WI38 (cell line): ENCODE measurements around the gene CLIC3.

Experiments
- H3K4me3 ChIP-seq: 2 replicates; pipeline ENCODE4 v1.5.1; 2011; ENCODE audit warnings: low read depth, mild to moderate bottlenecking, control low read depth, low read length
- CTCF ChIP-seq: IDR thresholded peaks from 2 replicates; pipeline ENCODE4 v1.5.1; 2012; ENCODE audit warnings: low read depth, mild to moderate bottlenecking, control low read depth, low read length

Gene CLIC3

DNA sequence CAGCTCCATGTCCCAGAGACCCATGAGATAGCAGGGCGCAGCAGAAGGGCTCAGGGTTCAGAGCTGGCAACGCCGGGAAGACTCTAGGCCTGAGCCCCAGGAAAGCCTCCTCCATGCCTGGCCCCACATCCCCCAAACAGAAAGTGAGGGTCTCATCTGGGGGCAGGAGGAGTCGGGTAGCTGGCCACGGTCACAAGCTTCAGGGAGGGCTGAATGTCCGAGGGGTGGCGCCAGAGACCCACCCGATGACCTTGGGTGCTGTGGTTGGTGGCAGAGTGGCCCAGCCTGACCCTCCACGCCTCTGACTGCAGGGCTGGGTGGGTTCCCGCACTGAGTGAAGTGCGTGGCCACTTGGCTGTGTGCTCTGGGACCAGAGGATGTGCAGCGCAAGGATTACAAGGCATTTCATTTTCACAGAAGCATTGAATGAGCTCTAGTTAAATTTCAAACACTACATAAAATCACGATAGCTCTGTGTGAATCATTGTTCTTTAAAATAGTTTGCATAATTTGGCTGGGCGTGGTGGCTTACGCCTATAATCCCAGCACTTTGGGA is 48.3 kb downstream of the CLIC3 start:
- peak; percentile 14; the same call in 1 of the 2 replicates for TF ChIP-seq CTCF
- no peak overlapping the region for H3K4me3 ChIP-seq

GRCh38 chr9:136947028-136947891 is 49.1 kb downstream of the CLIC3 start:
- TF ChIP-seq CTCF = no peak
- no peak overlapping the region for H3K4me3 ChIP-seq

GRCh38 chr9:136946228-136947027 is 49.9 kb downstream of the CLIC3 start:
- no peak for TF ChIP-seq CTCF
- no peak overlapping the region for H3K4me3 ChIP-seq

- H3K4me3 ChIP-seq = no peak overlapping the region
These were observed 50.8 kb downstream of the CLIC3 start for GRCh38 chr9:136945333-136946227.

More at GRCh38 chr9:136945333-136946227, 50.8 kb downstream of the CLIC3 start:
- no peak for TF ChIP-seq CTCF
